Measurements from ENCODE around the gene BLVRA. TPM values are rescaled to one million over a fixed set of nuclear protein-coding genes. Genes with fewer than 3 reads are reported as not detected.

The BLVRA gene
- total RNA-seq, 2 donors from 2014 or later = 30.2 to 39.7 TPM

- 79% methylated on average over 8 of the region's 8 CpGs for WGBS
- TF ChIP-seq POLR2A (IDR thresholded peaks at IDR 0.05) = no peak
- TF ChIP-seq POLR2AphosphoS5 (IDR thresholded peaks at IDR 0.05) = no peak
- no peak for TF ChIP-seq CTCF (IDR thresholded peaks at IDR 0.05)
- Histone ChIP-seq H3K9me3 (no peaks in the 10 kb centered on the region), H3K36me3 (no peaks in the 10 kb centered on the region), H3K27me3 (replicated peaks; ENCODE audit: insufficient read depth) (no peaks in the 10 kb centered on the region), H3K4me3 (no peak overlapping the region), H3K4me1 (replicated peaks) (no peaks in the 10 kb centered on the region), H3K27ac (no peak overlapping the region)
- intact Hi-C loops (cut with DNase I) = no loop called here
- no peak for DNase-seq (ENCODE audit: low spot score)
Observed at GRCh38 chr7:43766564-43766963, 8.1 kb downstream of the BLVRA start.

- no peaks in the 10 kb centered on the region for H3K36me3 ChIP-seq
- intact Hi-C loops (cut with DNase I) = no loop called here
- WGBS = 88% methylated on average over 8 of the region's 8 CpGs
- H3K4me3 ChIP-seq = no peak overlapping the region
- no peak overlapping the region for H3K27ac ChIP-seq
- no peaks in the 10 kb centered on the region for H3K9me3 ChIP-seq
- no peaks in the 10 kb centered on the region for H3K4me1 ChIP-seq (replicated peaks)
- H3K27me3 ChIP-seq (replicated peaks; ENCODE audit: insufficient read depth) = no peaks in the 10 kb centered on the region
- no peak for TF ChIP-seq CTCF (IDR thresholded peaks at IDR 0.05)
- TF ChIP-seq POLR2AphosphoS5 (IDR thresholded peaks at IDR 0.05) = no peak
- no peak for TF ChIP-seq POLR2A (IDR thresholded peaks at IDR 0.05)
- DNase-seq (ENCODE audit: low spot score) = no peak
Observed at GRCh38 chr7:43767311-43767710, 8.8 kb downstream of the BLVRA start.

- 83% methylated on average over 9 of the region's 9 CpGs for WGBS
- no peaks in the 10 kb centered on the region for H3K27me3 ChIP-seq (replicated peaks; ENCODE audit: insufficient read depth)
- DNase-seq (ENCODE audit: low spot score) = no peak
- H3K36me3 ChIP-seq = no peaks in the 10 kb centered on the region
- H3K9me3 ChIP-seq = no peaks in the 10 kb centered on the region
- no peak overlapping the region for H3K27ac ChIP-seq
- TF ChIP-seq POLR2A (IDR thresholded peaks at IDR 0.05) = no peak
- TF ChIP-seq CTCF (IDR thresholded peaks at IDR 0.05) = no peak
- intact Hi-C loops (cut with DNase I) = no loop called here
- H3K4me1 ChIP-seq (replicated peaks) = no peaks in the 10 kb centered on the region
- no peak overlapping the region for H3K4me3 ChIP-seq
Observed at GRCh38 chr7:43768201-43768886, 9.9 kb downstream of the BLVRA start.

GRCh38 chr7:43768887-43769272, 10.4 kb downstream of the BLVRA start:
- Histone ChIP-seq H3K36me3 (no peaks in the 10 kb centered on the region), H3K27me3 (replicated peaks; ENCODE audit: insufficient read depth) (no peaks in the 10 kb centered on the region), H3K4me1 (replicated peaks) (no peaks in the 10 kb centered on the region), H3K9me3 (no peaks in the 10 kb centered on the region), H3K4me3 (no peak overlapping the region), H3K27ac (no peak overlapping the region)
- 90% methylated on average over 4 of the region's 4 CpGs for WGBS
- intact Hi-C loops (cut with DNase I) = no loop called here
- DNase-seq (ENCODE audit: low spot score) = no peak
- TF ChIP-seq POLR2AphosphoS5 (IDR thresholded peaks at IDR 0.05) = no peak
- no peak for TF ChIP-seq POLR2A (IDR thresholded peaks at IDR 0.05)
- TF ChIP-seq CTCF (IDR thresholded peaks at IDR 0.05) = no peak

GRCh38 chr7:43769281-43769680, 10.8 kb downstream of the BLVRA start:
- WGBS = 93% methylated on average over 5 of the region's 5 CpGs
- no peak overlapping the region for H3K4me3 ChIP-seq

More at GRCh38 chr7:43769281-43769680, 10.8 kb downstream of the BLVRA start:
- DNase-seq (ENCODE audit: low spot score) = no peak
- Histone ChIP-seq H3K27me3 (replicated peaks; ENCODE audit: insufficient read depth) (no peaks in the 10 kb centered on the region), H3K36me3 (no peaks in the 10 kb centered on the region), H3K4me1 (replicated peaks) (no peaks in the 10 kb centered on the region), H3K27ac (no peak overlapping the region), H3K9me3 (no peaks in the 10 kb centered on the region)
- TF ChIP-seq POLR2AphosphoS5 (IDR thresholded peaks at IDR 0.05) = no peak
- no peak for TF ChIP-seq CTCF (IDR thresholded peaks at IDR 0.05)
- intact Hi-C loops (cut with DNase I) = no loop called here
